ENCODE measurements around the gene TMC3.
"Not testable (repeated sequence)": the region's sequence is repeated elsewhere in the genome, so short reads cannot be mapped to it uniquely, and the experiment has no call there.

TMC3 gene

DNA sequence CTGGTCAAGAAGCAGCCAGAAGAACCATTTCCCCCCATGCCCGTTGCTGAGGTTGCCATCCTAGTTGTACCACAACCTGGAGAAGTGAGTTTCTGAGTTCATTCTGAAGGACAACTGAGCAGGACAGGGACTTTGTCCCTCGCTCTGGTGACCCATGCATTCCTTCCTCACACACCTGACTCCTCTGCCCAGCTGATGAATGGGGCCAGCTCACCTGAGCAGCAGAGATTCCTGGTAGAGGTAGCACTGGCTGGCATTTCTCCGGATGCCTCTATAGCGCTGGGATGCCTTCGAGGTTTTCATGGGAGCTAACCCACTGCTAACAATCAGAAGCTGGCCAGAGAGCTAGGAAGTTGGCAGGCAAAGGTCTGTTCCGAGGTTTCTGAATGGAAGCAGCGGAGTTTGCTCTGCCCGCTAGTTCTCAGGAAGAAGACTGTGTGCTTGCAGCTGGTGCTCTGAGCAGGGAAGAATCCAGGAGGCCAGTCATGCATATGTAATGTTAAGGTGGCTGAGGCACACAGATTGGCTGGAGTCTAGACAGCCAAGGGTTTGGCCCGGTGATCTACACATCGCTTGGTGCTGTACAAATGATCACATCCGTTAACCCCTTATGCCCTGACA is at the start of gene TMC3:
Gene TMC3 (minus strand): TSS at position 439 of the 621 bp plus-strand sequence. CDS start 136 bp downstream, at position 303.
- no peak for DNase-seq (ENCODE audit: low read depth in 4 of 4, low spot score in 1 of 4)

DNA sequence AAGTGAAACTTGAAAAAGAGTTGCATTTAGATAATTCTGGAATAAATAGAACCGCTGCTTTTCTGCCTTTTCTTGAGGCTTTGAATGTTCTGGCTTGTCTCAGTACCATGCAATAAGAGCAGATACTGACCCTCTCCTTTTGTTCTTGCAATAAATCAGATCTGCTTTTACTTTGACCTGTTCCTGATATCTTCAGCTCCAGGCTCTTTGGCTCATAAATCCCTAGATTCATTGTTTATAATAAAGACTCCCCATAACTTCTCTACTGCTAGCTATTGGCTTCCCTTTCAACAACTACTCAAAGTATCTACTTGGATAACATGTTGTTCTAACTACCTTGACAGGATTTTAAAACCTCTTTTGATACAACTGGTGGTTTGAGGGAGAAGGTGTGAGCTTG is 47.4 kb upstream of the TMC3 start:
- DNase-seq (ENCODE audit: low read depth in 4 of 4, low spot score in 1 of 4): no peak

DNA sequence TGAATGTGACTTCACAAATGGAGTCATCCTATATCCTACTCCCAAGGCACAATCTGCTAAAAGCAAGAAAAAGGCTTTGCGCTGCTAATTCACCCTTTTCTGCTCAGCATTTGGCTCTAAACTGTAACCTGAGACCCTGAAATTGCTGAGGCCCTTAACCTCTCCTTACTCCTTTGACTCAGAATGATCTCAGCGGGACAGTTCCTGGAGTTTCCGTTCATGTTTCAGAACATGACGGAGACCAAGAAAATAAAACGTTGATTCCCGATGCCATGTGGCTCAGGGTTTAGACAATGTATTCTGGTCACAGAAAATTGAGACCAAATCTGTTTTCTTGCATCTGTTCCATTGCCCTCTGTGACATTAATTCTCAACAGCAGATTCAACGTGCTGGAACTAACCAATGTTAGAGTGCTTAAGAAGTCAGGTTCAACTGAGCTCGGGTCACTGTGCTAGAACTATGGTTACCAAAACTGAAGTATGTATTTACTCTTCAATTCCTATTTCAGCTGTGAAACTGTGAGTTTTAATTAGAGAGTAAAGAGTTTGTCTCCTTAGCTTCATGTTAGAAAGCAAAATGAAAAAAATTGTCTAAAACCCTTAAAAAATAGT is 45.4 kb upstream of the TMC3 start:
- DNase-seq (ENCODE audit: low read depth in 4 of 4, low spot score in 1 of 4): no peak

DNA sequence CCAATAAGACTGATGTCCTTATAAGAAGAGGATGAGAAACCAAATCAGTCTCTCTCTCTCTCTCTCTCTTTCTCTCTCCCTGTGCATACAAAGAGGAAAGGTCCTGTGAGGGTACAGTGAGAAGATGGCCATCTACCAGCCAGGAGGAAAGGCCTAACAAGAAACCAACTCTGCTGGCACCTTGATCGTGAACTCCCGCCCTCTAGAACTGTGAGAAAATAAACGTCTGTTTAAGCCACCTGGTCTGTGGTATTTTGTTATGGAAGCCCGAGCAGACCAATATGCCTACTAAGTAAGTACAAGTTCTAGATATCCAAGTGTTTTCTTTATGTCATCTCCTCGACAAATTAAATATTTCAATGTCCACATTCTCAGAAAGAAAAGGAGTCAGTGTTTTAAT is 44.9 kb upstream of the TMC3 start:
- DNase-seq (ENCODE audit: low read depth in 4 of 4, low spot score in 1 of 4): no peak

DNA sequence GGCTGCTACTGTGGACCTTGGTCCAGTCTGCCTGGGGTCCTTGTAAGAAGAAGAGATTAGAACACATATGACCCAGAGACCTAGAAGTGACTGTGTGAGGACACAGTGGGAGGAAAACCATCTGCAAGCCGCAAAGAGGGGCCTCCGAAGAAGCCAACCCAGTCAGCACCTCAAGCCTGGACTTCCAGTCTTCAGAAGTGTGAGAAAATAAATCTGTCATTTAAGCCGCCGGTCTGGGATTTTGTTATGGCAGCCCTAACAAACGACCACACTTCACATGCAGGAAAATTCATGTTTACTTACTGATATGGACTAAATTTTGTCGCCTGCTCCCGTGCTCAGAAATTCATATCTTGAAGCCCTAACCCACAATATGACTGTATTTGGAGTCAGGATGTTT is 44.4 kb upstream of the TMC3 start:
- DNase-seq (ENCODE audit: low read depth in 4 of 4, low spot score in 1 of 4): no peak

DNA sequence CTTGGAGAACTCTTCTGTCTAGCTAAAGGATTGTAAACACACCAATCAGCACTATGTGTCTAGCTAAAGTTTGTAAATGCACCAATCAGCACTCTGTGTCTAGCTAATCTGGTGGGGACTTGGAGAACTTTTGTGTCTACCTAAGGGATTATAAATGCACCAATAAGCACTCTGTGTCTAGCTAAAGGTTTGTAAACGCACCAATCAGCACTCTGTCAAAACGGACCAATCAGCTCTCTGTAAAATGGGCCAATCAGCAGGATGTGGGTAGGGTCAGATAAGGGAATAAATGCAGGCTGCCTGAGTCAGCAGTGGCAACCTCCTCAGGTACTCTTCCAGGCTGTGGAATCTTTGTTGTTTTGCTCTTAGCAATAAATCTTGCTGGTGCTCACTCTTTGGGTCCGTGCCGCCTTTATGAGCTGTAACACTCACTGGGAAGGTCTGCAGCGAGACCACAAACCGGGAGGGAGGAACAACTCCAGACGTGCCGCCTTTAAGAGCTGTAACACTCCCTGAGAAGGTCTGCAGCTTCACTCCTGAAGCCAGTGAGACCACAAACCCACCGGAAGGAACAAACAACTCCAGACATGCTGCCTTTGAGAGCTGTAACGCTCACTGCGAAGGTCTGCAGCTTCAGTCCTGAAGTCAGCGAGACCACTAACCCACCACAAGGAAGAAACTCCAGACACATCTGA is 40.4 kb upstream of the TMC3 start:
- DNase-seq (ENCODE audit: low read depth in 4 of 4, low spot score in 1 of 4): not testable (repeated sequence)

DNA sequence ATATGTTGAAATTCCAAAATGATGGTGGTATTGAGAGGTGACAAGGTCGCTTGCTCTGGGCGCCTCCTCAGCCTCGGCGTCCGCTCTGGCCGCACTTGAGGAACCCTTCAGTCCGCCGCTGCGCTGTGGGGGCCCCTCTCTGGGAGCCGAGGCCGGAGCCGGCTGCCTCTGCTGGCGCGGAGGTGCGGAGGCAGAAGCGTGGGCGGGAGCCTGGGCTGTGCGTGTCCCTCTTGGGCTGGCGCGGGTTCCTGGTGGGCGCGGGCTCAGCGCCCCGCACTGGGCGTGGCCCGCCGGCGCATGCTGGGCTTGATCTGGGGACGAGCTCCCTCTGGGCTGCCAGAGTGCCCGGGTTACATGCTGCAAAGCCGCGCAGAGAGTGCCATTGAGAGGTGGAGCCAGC is 39.8 kb upstream of the TMC3 start:
- DNase-seq (ENCODE audit: low read depth in 4 of 4, low spot score in 1 of 4): no peak

DNA sequence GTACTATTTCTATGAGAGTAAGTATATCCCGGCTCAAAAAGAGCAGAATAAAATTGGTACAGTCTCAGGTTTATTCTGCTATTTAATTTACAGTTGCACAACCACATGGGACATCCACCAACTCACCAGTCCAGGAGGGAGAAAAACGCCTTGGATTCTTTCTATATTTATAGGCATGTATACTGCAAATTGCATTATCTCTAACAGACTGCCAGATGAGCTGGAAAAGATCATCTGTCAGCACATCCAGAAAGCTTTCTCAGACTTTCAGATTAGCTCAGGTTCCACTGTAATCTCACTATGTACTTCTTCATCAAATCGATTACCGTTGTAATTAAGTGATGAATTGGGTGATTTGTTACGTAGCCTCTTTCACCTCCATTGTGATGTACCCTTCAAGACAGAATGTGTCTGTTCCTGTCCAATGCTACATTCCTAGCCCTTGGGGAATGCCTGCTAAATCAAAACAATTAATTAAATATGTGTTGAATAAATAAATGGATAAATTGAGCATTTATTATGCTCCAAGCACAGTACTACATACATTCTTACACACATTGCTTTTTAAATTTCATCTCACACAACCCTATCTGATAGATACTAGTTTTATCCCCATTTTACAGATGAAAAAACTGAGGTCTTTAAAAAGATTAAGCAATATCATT is 38.1 kb upstream of the TMC3 start:
- DNase-seq (ENCODE audit: low read depth in 4 of 4, low spot score in 1 of 4): no peak

DNA sequence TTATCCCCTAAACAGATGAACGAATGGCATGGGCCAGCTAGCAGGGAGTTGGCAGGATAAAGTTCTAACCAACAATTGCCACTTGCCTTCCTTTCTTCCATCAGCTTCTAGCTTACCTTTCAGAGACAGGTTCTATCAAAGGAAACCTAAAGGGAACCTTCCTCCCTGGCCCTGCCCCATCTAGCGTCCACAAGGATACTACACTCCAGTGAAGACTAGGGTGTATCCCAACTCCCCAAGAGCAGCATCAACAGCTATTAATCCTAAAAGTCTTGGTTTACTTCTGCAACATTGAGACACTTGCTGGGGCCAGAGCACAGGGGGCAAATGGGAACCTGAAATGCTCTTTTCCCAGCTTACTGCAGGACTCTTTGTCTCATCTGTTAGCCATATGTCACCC is 37.0 kb upstream of the TMC3 start:
- no peak for DNase-seq (ENCODE audit: low read depth in 4 of 4, low spot score in 1 of 4)

DNA sequence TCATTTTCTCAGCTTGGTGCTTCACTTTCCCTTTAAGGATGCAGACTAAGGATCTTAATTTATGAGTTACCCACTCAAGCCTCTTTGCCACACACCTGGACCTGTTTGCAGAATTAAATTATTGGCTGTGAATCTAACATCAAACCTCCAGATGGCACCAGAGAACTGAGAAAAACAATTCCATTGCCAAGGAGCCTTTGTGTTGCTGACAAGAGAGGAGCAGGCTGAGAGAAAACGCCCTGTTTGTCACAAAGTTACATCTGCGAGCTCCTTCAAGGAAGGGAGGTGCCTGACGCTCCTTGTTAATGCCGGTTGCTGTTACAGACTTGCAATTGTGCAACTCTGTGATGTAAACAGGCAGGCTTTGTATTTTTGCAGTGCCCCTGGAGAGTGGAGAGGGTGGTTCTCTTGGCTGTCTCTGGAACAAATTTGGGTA is 36.3 kb upstream of the TMC3 start:
- DNase-seq (ENCODE audit: low read depth in 4 of 4, low spot score in 1 of 4): no peak

DNA sequence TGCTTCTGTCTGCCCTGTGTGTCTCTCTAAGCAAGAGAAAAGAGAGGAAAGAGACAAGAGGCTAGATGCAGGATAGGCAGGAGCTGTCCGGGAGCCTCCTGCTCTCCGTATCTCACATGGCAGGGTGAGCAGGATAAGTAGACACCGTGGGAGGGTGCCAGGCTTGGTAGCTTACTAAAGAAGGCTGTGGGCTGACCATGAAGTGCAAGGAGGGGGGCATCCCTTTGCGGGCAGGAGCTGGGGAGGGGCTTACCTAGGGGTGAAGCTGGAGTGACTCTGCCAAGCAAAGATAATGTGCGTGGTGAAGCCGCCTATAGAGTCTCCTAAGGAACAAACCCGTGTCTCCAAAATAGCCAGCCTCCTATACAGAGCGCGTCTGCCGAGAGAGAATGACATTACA is 33.7 kb upstream of the TMC3 start:
- DNase-seq (ENCODE audit: low read depth in 4 of 4, low spot score in 1 of 4): no peak

DNA sequence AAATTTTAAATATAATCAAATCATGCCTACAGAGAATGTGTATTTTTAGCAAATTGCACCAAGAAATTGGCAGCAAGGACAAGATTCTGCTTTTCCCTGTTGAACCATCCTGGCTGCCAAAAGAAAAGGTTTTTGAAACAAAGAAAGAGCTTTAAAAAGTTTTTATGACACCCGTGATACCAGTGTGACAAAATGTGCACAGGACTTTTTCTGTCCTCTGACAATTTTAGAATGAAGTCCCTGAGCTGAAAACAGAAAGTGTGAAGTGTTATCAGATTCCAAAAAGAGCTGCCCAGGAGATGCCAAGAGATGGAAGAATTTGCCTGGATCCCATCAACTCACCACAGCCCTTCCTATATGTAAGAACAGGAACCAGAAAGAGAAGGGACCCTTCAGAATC is 33.2 kb upstream of the TMC3 start:
- no peak for DNase-seq (ENCODE audit: low read depth in 4 of 4, low spot score in 1 of 4)

DNA sequence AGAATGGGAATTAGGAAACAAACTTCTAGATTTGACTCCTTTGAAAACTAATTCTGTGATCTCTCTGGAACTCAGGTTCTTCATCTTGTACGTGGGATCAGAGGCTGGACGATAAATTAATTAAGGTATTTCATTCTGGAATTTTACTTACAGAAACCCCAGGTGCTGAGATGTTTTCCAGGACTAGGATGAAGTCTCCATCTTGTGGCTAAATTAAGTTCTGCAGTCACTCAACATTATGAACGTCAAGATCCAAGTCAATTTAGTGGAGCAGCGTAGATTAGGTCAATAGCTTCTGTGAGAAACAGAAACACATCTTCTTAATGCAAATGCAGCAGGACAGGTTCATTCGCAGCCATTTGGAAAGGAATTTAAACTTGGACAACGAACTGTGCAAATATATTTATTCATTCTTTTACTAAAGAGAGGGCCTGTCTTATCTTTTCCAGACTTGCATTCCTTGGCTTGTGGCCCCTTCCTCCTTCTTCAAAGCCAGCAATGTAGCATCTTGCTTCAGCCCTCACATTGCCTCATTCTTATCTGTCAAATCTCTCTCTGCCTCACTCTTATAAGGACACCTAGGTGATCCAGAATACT is 26.7 kb upstream of the TMC3 start:
- no peak for DNase-seq (ENCODE audit: low read depth in 4 of 4, low spot score in 1 of 4)

DNA sequence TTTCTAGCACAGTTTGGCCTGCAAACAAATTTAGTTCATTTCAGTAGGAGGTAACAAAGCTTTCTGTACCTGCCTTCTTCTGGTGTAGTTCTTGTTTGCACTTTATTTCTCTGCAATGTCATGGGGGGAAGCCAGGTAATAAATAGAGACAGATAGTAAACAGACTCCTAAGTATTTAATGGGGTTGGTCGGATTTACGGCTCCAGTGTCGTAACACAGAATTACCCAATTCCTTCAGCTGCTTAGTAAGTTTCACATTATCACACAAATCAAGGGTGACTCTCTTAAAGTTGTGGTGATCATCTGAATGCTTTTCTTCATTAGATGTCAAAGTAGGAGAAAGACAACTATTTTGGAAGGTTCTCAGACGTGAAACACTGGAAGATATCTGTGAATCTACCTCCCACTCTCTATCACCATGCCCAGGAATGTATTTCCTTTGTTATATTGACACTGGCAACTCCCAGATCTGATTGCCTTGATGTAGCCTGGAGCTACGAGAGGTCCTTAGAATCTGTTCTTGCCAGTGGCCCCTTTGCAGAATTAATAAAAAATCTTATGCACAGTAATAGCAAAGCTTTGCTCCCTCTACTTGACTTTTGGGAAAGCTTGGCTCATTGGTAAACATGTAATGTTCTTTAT is 25.0 kb upstream of the TMC3 start:
- DNase-seq (ENCODE audit: low read depth in 4 of 4, low spot score in 1 of 4): no peak

DNA sequence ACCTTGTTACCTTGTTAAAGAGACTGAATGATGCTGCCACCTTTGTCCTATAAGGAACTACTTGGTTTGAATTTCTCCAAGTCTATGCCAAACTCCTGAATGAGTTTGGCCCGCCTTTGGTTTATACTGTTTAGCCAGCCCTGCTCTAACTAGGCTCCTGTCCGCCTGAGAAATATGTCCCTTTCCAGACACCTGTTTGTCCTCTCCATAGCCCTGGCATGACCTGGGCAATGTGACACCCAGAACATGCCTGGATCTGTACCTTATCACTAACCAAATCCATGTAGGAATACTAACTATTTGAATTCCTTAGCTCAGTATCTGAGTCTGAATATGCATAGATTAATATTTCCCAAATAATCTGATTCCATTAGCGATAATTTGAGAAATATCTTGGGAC is 24.4 kb upstream of the TMC3 start:
- DNase-seq (ENCODE audit: low read depth in 4 of 4, low spot score in 1 of 4): no peak

DNA sequence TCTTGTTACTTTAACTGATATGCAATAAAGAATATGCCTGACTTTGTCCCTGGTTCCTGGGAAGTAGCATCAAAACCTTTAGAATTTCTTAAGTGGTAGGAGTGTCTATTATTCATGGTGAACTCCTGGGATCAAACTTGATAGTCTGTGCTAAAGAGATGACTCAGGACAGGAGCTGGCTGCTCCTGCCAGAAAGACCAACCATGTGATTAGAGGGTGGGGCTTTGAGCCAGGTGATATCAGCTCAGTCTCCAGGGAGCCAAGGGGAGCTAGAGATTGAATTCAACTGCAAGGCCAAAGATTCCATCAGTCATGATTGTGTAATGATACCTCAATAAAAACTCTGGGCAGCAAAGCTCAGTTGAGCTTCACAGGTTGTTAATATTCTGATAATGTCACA is 20.6 kb upstream of the TMC3 start:
- DNase-seq (ENCODE audit: low read depth in 4 of 4, low spot score in 1 of 4): no peak

DNA sequence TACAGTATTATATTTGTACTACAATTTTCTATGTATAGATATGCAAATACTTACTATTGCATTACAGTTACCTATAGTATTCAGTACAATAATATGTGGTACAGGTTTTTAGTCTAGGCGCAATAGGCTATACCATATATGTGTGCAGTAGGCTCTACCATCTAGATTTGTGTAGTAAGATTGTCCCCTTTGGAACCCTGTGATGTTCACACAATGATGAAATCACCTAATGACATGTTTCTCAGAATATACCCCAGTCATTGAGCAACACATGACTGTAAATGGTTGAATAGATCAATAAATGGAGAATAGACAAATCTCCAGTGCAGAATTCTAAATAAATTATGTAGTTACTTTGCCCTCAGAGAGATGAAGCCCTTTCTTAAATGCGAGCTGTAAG is 17.6 kb upstream of the TMC3 start:
- DNase-seq (ENCODE audit: low read depth in 4 of 4, low spot score in 1 of 4): no peak

DNA sequence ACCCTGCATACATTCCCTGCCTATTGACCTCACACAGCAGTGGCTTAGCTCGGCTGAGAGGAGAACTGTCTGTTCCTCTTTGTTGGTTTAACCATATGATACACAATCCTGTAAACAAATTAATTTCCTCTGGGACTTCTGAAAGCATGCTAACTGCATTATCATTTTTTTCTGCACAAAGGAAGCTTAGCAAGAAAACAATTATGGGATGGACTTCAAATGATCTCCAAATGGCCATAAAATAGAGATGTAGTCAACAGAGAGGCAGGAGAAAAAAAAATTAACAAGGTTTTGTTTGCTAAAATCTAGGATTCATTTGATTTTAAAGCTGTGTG is 14.4 kb upstream of the TMC3 start:
- no peak for DNase-seq (ENCODE audit: low read depth in 4 of 4, low spot score in 1 of 4)

DNA sequence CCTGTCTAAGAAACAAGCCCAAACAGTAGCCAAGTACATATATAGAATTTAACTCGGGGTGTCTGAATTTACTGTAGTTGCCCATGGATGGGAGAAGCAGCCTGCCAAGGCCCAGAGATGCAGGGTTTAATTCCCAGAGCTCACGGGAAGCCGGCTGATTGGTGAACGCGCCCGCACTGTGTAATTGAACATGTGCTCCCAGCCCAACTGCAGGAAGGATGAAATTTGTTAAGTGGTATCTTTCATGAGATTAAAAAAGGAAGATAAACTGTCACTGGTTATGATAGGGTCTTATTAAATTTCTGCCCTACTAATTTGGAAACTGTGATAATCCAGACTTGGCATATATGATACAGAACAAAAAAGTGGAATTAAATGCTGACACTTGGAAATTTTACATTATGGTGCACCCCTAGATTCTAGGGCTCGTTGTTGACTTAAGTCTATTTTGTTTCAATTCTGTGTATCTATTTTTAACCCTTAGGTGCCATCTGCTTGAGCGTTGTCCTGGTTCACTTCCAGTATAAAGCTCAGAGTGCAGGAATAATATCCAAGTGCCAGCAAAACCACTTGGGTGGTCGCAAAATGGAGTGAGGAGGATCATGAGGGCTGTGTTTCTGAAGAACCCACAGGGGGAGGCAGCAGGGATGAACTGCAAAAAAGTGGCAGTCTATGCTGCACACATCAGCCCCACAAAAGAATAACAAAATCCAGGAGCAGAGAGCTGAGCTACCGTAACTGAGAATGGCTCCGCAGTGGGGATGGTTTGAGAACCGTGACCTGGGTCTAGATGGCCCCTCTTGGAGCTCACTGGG is 13.8 kb upstream of the TMC3 start:
- DNase-seq (ENCODE audit: low read depth in 4 of 4, low spot score in 1 of 4): no peak

DNA sequence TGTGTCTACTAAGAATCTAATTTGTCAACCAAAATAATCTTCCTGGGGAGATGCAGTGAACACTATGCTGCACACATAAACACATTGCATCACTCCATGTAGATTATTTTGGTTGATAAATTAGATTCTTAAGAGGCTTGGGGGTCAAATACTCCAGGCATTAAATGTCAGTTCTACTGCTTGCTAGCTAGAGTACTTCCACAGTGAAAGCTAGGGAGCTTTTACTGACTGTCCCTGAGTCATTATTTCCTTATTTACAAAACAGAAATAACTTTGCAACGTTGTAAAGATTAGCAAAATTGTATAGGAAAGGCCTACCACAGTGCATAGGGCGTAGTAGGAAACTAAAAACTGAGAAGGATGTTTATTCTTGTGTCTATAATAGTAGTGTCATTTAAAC is 12.9 kb upstream of the TMC3 start:
- no peak for DNase-seq (ENCODE audit: low read depth in 4 of 4, low spot score in 1 of 4)

DNA sequence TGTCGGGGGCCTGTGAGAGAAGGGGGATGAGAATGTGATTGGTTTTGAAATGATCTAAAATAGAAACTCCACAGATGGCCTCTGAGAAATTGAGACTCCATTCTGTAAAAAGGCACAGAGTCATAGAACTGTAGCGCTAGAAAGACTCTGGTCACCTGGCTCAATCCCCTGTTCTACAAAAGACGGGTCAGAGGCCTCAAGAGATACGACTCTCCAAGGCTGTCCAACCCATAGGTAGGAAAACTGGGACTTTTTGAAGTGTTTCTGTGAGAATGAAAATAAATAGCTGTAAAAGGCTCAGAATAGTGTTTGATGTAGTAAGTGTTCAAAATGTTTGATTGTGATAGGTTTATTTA is 11.7 kb upstream of the TMC3 start:
- no peak for DNase-seq (ENCODE audit: low read depth in 4 of 4, low spot score in 1 of 4)
